Adipocyte (in vitro differentiated cells): ENCODE results near the gene GULP1.

Source experiments
- DNase-seq: peaks from one replicate; pipeline ENCODE4 v3.0.0-alpha.2; 2015; ENCODE audit warnings: low read depth
- H3K27me3 ChIP-seq: replicated peaks from 2 replicates; pipeline ENCODE4 v1.7.0; 2013; ENCODE audit warnings: mild to moderate bottlenecking, low read length, moderate library complexity; ENCODE audit not compliant: control insufficient read depth, insufficient read depth
- H3K36me3 ChIP-seq: 2 replicates; pipeline ENCODE4 v1.7.0; 2013; ENCODE audit warnings: low read length, mild to moderate bottlenecking, moderate library complexity; ENCODE audit not compliant: control insufficient read depth, insufficient read depth, severe bottlenecking
- H3K4me1 ChIP-seq: 2 replicates; pipeline ENCODE4 v1.7.0; 2013; ENCODE audit warnings: mild to moderate bottlenecking, low read length, moderate library complexity; ENCODE audit not compliant: control insufficient read depth, insufficient read depth
- H3K4me3 ChIP-seq: 2 replicates; pipeline ENCODE4 v1.7.0; 2013; ENCODE audit warnings: mild to moderate bottlenecking, low read length, moderate library complexity
- H3K9ac ChIP-seq: 2 replicates; pipeline ENCODE4 v1.7.0; 2013; ENCODE audit warnings: mild to moderate bottlenecking, low read length, moderate library complexity
- H3K9me3 ChIP-seq: 2 replicates; pipeline ENCODE4 v1.7.0; 2013; ENCODE audit warnings: mild to moderate bottlenecking, low read length, moderate library complexity; ENCODE audit not compliant: control insufficient read depth

The GULP1 gene

GRCh38 chr2:188481474-188481873 lies 189.8 kb downstream of the GULP1 start:
- H3K4me3 ChIP-seq: no peak overlapping the region

GRCh38 chr2:188485496-188485895 lies 193.8 kb downstream of the GULP1 start:
- Histone ChIP-seq H3K27me3 (no peaks in the 10 kb centered on the region), H3K9ac (no peak overlapping the region), H3K4me3 (no peak overlapping the region), H3K9me3 (no peaks in the 10 kb centered on the region), H3K4me1 (no peaks in the 10 kb centered on the region), H3K36me3 (no peaks in the 10 kb centered on the region)
- peak; percentile 23 for DNase-seq

More at GRCh38 chr2:188481474-188481873, 189.8 kb downstream of the GULP1 start:
- DNase-seq: no peak
- Histone ChIP-seq H3K4me1 (no peaks in the 10 kb centered on the region), H3K36me3 (no peaks in the 10 kb centered on the region), H3K9me3 (no peaks in the 10 kb centered on the region), H3K9ac (no peak overlapping the region), H3K27me3 (no peaks in the 10 kb centered on the region)

GRCh38 chr2:188492751-188493150 lies 201.1 kb downstream of the GULP1 start:
- Histone ChIP-seq H3K36me3 (no peaks in the 10 kb centered on the region), H3K4me3 (no peak overlapping the region), H3K4me1 (peaks cover 10% of the 10 kb centered on the region), H3K27me3 (no peaks in the 10 kb centered on the region), H3K9ac (no peak overlapping the region), H3K9me3 (no peaks in the 10 kb centered on the region)
- no peak for DNase-seq

DNA sequence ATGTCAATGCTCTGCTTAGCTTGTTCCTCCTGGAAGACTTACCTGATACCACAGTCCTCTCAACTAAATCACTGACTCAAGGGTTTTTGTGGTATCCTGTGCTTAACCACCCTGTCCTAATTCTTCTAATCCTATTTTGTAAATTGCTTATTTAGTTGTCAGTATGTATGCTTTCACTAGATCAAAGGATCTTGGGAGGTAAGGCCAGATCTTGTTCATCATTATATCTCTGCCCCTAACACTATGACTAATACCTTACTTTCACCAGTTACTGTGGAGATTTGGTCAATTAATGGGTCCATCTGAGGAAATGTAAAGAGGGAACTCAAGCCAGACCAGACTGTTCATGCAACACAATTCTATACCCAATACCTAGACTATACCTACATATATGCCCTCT lies 203.2 kb downstream of the GULP1 start:
- peaks cover 10% of the 10 kb centered on the region for H3K4me1 ChIP-seq
- H3K27me3 ChIP-seq: no peaks in the 10 kb centered on the region
- no peaks in the 10 kb centered on the region for H3K36me3 ChIP-seq
- H3K9ac ChIP-seq: no peak overlapping the region
- DNase-seq: no peak
- H3K9me3 ChIP-seq: no peaks in the 10 kb centered on the region
- H3K4me3 ChIP-seq: no peak overlapping the region

- Histone ChIP-seq H3K4me1 (peaks cover 10% of the 10 kb centered on the region), H3K9ac (no peak overlapping the region), H3K9me3 (no peaks in the 10 kb centered on the region), H3K36me3 (no peaks in the 10 kb centered on the region), H3K27me3 (no peaks in the 10 kb centered on the region), H3K4me3 (no peak overlapping the region)
- peak; percentile 79 for DNase-seq
Observed at GRCh38 chr2:188495969-188496431, 204.3 kb downstream of the GULP1 start.

DNA sequence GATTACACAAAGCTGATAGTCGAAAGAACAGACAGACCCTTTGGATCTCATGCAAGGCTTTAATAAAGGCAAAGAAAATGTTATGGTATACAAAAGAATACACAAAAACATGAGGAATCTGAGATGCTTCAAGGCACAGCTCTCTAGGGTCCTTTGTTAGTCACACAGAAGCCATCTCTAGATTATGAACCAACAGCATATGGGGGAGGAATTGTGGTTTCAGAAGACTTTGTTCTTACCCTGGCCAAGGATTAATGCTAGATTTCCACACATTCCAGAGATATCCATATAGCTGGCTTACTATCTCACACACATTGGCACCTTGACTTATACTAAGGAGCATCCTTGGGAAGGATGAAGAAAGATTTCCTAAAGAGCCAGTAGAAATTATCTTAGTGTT lies 206.1 kb downstream of the GULP1 start:
- Histone ChIP-seq H3K36me3 (no peaks in the 10 kb centered on the region), H3K4me1 (peaks cover 10% of the 10 kb centered on the region), H3K27me3 (no peaks in the 10 kb centered on the region), H3K4me3 (no peak overlapping the region), H3K9ac (no peak overlapping the region), H3K9me3 (no peaks in the 10 kb centered on the region)
- DNase-seq: no peak

DNA sequence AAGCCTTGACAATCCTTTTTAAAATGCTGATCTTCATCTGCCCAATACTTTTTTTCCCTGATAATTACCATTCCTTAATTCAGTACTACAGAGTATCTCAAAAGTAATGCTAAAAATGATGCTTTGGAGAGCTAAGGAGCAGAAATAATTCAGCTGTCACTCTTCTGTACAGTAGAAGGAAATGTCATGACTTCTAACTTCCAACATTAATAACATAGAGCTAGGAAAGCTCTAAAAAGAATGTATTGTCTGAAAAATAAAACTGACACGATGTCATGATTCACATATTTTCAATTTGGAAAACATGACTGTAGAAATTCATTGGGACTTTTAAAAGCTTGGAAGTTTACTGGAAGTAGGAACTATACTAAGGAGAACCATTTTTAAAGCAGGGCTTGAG lies 212.3 kb downstream of the GULP1 start:
- Histone ChIP-seq H3K4me3 (no peak overlapping the region), H3K36me3 (no peaks in the 10 kb centered on the region), H3K4me1 (no peaks in the 10 kb centered on the region), H3K27me3 (no peaks in the 10 kb centered on the region), H3K9ac (no peak overlapping the region), H3K9me3 (no peaks in the 10 kb centered on the region)
- DNase-seq: no peak

DNA sequence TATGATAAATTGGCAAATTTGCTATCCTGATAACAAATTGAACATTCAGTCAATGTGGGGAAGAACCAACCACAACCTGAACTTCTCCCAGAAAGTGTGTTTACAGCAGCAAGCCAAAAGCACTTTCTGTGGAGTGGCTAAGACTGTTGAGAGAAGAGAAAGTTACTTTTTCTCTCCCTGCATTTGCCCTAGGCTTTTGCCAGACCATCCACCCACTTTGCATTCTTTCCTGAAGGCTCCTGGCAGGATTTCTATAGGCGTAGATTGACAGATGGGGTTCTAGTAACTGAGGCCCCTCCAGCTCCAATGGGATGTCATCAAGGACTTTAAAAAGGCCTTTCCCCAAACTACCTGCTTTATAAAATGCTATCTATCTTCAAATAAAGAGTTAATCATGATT lies 215.2 kb downstream of the GULP1 start:
- H3K9me3 ChIP-seq: no peaks in the 10 kb centered on the region
- no peaks in the 10 kb centered on the region for H3K36me3 ChIP-seq
- DNase-seq: no peak
- H3K27me3 ChIP-seq: no peaks in the 10 kb centered on the region
- H3K9ac ChIP-seq: no peak overlapping the region
- no peak overlapping the region for H3K4me3 ChIP-seq
- no peaks in the 10 kb centered on the region for H3K4me1 ChIP-seq

DNA sequence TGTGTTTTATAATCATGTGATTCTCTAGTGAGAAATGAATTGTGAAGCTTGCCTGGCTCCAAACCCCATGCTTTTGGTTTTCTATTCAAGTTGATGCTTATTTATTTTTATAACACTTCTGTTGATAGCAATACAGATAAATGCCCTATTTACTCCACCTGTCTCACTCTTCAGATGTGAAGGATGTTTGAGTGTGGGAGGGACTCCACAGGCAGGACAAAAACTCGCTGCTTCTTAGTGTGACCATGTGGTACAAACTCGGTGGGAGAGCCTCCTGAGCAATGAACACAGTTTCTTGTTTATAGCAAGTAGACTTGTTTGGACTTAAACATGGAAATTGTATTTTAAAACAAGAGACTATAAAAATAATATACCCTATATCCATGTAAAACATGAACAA lies 219.7 kb downstream of the GULP1 start:
- H3K27me3 ChIP-seq: no peaks in the 10 kb centered on the region
- no peak for DNase-seq
- H3K9me3 ChIP-seq: no peaks in the 10 kb centered on the region
- H3K36me3 ChIP-seq: no peaks in the 10 kb centered on the region
- H3K9ac ChIP-seq: no peak overlapping the region
- peaks cover 2% of the 10 kb centered on the region for H3K4me1 ChIP-seq
- H3K4me3 ChIP-seq: no peak overlapping the region

DNA sequence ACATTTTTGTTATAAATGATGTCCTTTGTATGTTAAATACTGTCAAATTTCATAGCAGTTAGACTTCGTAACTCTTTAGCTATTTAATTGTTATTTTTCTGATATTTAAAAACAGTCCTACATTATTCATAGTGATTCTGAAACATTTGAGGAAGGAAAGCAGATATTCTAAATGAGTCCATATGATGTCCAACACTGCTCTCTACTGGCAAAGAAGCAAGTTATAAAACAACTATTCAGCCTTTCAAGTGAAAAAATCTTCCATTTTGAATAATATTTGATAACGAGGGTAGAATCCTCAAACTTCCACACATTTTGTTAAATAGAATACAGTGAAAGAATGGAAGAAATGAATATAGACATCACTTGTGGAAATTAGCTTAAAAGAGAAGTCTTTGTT lies 220.8 kb downstream of the GULP1 start:
- peak overlapping the region; percentile 7 for H3K9ac ChIP-seq
- peak overlapping the region; percentile 50 for H3K4me3 ChIP-seq
- DNase-seq: peak; percentile 88
- no peaks in the 10 kb centered on the region for H3K27me3 ChIP-seq
- H3K36me3 ChIP-seq: no peaks in the 10 kb centered on the region
- H3K9me3 ChIP-seq: no peaks in the 10 kb centered on the region
- peaks cover 2% of the 10 kb centered on the region for H3K4me1 ChIP-seq

DNA sequence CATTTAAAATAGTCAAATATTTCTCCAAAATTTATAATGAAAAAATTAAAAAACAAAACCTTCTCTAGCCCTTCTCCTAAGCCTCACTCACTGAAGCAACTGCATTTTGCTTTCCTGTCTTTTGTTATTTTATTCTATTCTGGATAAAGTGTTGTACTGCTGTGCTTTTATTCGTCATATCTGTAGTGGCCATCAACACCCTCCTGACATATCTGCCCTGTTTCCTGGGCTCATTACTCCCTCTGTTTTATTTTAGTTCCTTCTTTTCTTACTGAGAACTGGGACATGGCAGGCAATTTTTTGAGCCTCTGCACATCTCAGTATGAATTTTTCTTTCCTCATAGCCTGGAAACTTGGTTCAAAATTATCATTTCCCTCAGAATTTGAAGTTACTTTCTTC lies 224.2 kb downstream of the GULP1 start:
- no peaks in the 10 kb centered on the region for H3K27me3 ChIP-seq
- peaks cover 17% of the 10 kb centered on the region for H3K4me1 ChIP-seq
- DNase-seq: no peak
- no peak overlapping the region for H3K9ac ChIP-seq
- H3K4me3 ChIP-seq: no peak overlapping the region
- no peaks in the 10 kb centered on the region for H3K36me3 ChIP-seq
- no peaks in the 10 kb centered on the region for H3K9me3 ChIP-seq

DNA sequence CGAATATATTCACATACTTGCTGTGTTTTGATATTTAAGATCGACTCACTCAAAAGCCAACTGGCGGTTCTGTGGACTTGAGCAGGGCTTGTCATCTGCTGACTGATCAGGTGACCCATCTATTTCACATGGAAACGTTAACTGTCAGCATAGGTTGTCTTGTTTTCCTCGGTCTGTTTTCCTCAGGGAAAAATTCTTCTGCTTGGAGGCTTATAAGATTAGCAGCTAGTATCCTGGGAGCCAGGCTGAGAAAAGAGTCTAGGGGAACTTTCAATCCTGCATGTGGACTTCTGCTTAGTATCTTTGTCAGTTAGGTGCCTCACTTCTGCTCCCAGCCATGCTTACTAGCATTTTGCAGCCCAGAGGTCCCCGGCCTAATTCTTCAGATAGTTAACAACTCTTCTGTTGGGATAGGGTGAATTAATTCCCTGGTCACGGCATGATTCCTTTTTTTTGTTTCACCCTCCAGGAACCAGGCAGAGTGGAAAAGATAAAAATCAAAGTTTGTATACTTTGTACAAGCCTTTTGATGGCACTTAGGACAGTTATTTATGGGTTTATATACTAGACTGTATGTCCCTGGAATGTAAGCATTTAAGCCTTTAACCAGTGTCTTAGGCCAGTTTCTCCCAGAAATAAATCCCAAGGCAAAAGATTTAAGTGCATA lies 226.0 kb downstream of the GULP1 start:
- no peaks in the 10 kb centered on the region for H3K27me3 ChIP-seq
- H3K36me3 ChIP-seq: no peaks in the 10 kb centered on the region
- peaks cover 16% of the 10 kb centered on the region for H3K4me1 ChIP-seq
- H3K9me3 ChIP-seq: no peaks in the 10 kb centered on the region
- DNase-seq: no peak
- no peak overlapping the region for H3K9ac ChIP-seq
- H3K4me3 ChIP-seq: no peak overlapping the region
